ENCODE data around the gene ELP4.

DNA sequence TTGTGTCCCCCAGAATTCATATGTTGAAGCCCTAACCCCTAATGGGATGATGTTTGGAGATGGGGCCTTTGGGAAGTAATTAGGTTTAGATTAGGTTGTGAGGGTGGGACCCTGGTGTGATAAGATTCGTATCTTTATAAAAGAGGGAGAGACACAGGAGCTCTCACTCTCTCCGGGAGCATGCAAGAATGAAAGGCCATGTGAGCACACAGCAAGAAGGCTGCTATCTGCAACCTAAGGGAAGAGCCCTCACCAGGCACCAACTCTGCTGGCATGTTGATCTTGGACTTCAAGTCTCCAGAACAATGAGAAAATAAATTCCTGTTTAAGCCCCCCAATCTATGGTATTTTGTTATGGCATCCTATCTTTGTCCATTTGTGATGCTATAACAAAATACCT lies 97.3 kb downstream of the ELP4 start:
- TF ChIP-seq OSR2 (tag by site-specific recombination; IDR thresholded peaks at IDR 0.05), result no peak
- TF ChIP-seq, protein P1, sequence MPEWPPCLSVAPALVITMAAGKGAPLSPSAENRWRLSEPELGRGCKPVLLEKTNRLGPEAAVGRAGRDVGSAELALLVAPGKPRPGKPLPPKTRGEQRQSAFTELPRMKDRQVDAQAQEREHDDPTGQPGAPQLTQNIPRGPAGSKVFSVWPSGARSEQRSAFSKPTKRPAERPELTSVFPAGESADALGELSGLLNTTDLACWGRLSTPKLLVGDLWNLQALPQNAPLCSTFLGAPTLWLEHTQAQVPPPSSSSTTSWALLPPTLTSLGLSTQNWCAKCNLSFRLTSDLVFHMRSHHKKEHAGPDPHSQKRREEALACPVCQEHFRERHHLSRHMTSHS (tag by site-specific recombination; IDR thresholded peaks at IDR 0.05), result no peak
- TF ChIP-seq, protein P2, sequence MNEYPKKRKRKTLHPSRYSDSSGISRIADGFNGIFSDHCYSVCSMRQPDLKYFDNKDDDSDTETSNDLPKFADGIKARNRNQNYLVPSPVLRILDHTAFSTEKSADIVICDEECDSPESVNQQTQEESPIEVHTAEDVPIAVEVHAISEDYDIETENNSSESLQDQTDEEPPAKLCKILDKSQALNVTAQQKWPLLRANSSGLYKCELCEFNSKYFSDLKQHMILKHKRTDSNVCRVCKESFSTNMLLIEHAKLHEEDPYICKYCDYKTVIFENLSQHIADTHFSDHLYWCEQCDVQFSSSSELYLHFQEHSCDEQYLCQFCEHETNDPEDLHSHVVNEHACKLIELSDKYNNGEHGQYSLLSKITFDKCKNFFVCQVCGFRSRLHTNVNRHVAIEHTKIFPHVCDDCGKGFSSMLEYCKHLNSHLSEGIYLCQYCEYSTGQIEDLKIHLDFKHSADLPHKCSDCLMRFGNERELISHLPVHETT (tag by site-specific recombination; IDR thresholded peaks at IDR 0.05), result no peak

Data from HEK293 (cell line).